ENCODE data around the gene SLC22A15. TPM values are rescaled to one million over a fixed set of nuclear protein-coding genes. Genes with fewer than 3 reads are reported as not detected.

Gene SLC22A15
- total RNA-seq, 1 donor from 2014 or later: 4.5 TPM

DNA sequence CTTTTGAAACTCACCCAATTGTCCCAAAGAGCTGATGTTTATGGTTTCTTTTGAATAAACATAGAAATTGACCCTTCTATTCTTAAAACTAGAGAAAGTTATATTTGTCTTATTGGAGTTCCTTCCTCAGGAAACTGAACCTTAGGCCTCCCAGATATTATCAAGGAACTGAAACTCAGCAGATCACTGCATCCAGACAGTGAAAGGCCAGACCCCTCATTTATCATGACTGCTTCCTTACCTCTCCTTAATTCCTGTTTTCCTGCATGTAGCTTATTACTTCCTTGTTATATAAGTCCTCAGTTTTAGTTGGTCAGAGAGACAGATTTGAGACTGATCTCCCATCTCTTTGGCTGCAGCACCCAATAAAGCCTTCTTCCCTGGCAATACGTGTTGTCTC, 27.5 kb downstream of the SLC22A15 start:
- Mint-ChIP-seq H3K9me3 (ENCODE audit: unreplicated experiment) (peaks cover 18% of the 10 kb centered on the region), H3K36me3 (ENCODE audit: unreplicated experiment) (peaks cover 27% of the 10 kb centered on the region), H3K27ac (ENCODE audit: unreplicated experiment) (no peak overlapping the region), H3K4me3 (ENCODE audit: unreplicated experiment) (no peak overlapping the region), H3K27me3 (ENCODE audit: unreplicated experiment) (no peaks in the 10 kb centered on the region), H3K4me1 (ENCODE audit: unreplicated experiment) (peaks cover 8% of the 10 kb centered on the region)
- TF ChIP-seq, protein P1, sequence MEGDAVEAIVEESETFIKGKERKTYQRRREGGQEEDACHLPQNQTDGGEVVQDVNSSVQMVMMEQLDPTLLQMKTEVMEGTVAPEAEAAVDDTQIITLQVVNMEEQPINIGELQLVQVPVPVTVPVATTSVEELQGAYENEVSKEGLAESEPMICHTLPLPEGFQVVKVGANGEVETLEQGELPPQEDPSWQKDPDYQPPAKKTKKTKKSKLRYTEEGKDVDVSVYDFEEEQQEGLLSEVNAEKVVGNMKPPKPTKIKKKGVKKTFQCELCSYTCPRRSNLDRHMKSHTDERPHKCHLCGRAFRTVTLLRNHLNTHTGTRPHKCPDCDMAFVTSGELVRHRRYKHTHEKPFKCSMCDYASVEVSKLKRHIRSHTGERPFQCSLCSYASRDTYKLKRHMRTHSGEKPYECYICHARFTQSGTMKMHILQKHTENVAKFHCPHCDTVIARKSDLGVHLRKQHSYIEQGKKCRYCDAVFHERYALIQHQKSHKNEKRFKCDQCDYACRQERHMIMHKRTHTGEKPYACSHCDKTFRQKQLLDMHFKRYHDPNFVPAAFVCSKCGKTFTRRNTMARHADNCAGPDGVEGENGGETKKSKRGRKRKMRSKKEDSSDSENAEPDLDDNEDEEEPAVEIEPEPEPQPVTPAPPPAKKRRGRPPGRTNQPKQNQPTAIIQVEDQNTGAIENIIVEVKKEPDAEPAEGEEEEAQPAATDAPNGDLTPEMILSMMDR (IDR thresholded peaks at IDR 0.05): no peak
- no peak for DNase-seq (ENCODE audit: extremely low spot score, unreplicated experiment)

DNA sequence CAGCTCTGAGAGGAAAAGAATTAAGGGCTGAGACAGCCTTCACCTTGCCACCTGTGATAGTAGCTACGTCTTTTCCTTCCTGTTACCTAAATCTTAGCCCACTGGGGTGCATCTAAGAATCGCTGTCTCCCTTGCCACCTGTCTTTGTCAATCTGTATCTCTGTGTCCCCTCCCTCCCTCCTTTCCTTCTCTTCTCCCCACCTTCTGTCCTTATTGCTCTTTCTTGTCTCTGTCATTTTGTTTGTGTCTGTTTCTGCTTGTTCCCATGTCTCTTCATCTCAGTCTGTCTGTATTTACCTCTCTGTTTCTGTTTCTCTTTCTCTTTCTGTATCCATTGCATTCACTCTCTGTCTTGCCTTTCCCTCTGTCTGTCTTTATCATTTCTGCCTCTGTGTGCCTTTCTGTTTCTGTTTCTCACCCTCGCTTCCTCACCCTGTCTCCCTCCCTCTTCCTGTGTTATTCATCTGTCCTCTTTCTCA, 30.2 kb downstream of the SLC22A15 start:
- peaks cover 8% of the 10 kb centered on the region for H3K4me1 Mint-ChIP-seq (ENCODE audit: unreplicated experiment)
- DNase-seq (ENCODE audit: extremely low spot score, unreplicated experiment): no peak
- peaks cover 13% of the 10 kb centered on the region for H3K36me3 Mint-ChIP-seq (ENCODE audit: unreplicated experiment)
- no peak overlapping the region for H3K4me3 Mint-ChIP-seq (ENCODE audit: unreplicated experiment)
- H3K27me3 Mint-ChIP-seq (ENCODE audit: unreplicated experiment): no peaks in the 10 kb centered on the region
- TF ChIP-seq, protein P1 (IDR thresholded peaks at IDR 0.05): no peak
- peaks cover 2% of the 10 kb centered on the region for H3K9me3 Mint-ChIP-seq (ENCODE audit: unreplicated experiment)
- no peak overlapping the region for H3K27ac Mint-ChIP-seq (ENCODE audit: unreplicated experiment)

DNA sequence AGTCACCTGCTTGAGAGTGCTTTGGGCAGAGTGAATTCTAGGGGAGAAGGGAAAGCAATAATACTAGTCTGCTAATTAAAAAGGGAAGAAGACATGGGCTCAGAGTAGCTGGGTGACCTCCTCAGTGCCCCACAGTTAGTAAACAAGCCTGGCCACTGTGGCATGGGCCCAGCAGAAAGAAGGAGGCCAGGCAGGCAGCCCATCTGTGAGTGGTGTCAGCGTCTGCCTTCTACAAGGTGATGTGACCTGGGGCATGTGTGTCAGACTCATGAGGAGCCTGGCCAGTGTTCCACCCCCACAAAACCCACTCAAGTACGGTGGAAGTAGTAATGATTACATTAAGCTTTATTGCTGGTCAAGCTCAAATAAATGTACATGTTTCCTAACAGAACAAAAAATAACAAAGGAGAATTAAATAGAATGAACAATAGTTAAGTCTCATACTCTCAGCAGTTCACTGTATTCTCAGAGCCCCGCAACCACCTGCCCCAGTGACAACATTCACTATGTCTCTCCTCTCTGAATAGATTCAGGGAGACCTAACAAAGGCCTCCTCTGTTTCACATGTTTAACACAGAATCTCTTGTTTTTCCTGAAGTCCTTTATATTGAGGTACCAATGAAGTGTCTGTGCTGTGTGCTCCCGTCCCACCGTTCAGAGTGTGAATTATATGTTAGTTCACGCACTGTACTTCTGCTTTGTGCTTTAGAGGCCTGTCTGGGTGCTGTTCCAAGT, 32.5 kb downstream of the SLC22A15 start:
- TF ChIP-seq, protein P1 (IDR thresholded peaks at IDR 0.05): no peak
- Mint-ChIP-seq H3K27ac (ENCODE audit: unreplicated experiment) (no peak overlapping the region), H3K36me3 (ENCODE audit: unreplicated experiment) (peaks cover 8% of the 10 kb centered on the region), H3K9me3 (ENCODE audit: unreplicated experiment) (no peaks in the 10 kb centered on the region), H3K4me3 (ENCODE audit: unreplicated experiment) (no peak overlapping the region), H3K4me1 (ENCODE audit: unreplicated experiment) (no peaks in the 10 kb centered on the region), H3K27me3 (ENCODE audit: unreplicated experiment) (no peaks in the 10 kb centered on the region)
- no peak for DNase-seq (ENCODE audit: extremely low spot score, unreplicated experiment)

DNA sequence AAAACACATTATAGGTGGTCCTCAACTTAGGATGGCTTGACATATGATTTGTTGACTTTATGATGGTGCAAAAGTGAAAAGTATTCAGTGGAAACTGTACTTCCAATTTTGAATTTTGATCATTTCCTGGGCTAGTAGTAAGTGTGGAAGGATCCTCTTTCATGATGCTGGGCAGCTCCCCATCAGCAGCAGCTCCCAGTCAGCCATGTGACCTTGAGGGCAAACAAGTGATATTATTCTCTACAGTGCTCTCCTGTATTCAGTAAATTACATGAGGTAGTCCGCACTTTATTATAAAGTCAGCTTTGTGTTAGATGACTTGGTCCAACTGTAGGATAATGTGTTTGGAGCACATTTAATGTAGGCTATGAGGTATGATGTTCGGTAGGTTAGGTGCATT, 36.4 kb downstream of the SLC22A15 start:
- no peaks in the 10 kb centered on the region for H3K36me3 Mint-ChIP-seq (ENCODE audit: unreplicated experiment)
- no peak for DNase-seq (ENCODE audit: extremely low spot score, unreplicated experiment)
- TF ChIP-seq, protein P1 (IDR thresholded peaks at IDR 0.05): no peak
- no peaks in the 10 kb centered on the region for H3K4me1 Mint-ChIP-seq (ENCODE audit: unreplicated experiment)
- H3K27ac Mint-ChIP-seq (ENCODE audit: unreplicated experiment): no peak overlapping the region
- no peak overlapping the region for H3K4me3 Mint-ChIP-seq (ENCODE audit: unreplicated experiment)
- no peaks in the 10 kb centered on the region for H3K27me3 Mint-ChIP-seq (ENCODE audit: unreplicated experiment)
- H3K9me3 Mint-ChIP-seq (ENCODE audit: unreplicated experiment): no peaks in the 10 kb centered on the region

DNA sequence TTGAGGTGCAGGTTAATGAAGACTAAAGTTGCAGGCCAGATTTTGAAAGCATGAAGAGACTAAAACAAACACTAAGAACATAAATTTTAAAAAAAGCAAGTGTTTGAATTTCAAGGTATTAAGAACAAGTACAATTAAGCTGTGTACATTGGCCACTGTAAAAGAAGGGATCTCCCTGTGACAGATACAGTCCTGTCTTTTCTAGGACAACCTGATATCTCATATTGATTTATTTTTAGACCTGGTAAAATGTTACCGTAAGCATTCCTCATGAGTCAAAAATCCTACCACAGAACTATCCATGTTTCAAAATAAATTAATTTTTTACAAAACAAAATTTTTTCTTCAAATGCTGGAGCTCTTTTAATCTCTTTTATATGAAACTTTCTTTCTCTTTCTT, 39.4 kb downstream of the SLC22A15 start:
- Mint-ChIP-seq H3K27ac (ENCODE audit: unreplicated experiment) (no peak overlapping the region), H3K27me3 (ENCODE audit: unreplicated experiment) (no peaks in the 10 kb centered on the region), H3K4me3 (ENCODE audit: unreplicated experiment) (no peak overlapping the region), H3K9me3 (ENCODE audit: unreplicated experiment) (no peaks in the 10 kb centered on the region), H3K4me1 (ENCODE audit: unreplicated experiment) (peaks cover 2% of the 10 kb centered on the region), H3K36me3 (ENCODE audit: unreplicated experiment) (peaks cover 1% of the 10 kb centered on the region)
- DNase-seq (ENCODE audit: extremely low spot score, unreplicated experiment): no peak
- TF ChIP-seq, protein P1 (IDR thresholded peaks at IDR 0.05): no peak

Data from osteocyte (in vitro differentiated cells).